Measurements from ENCODE around the gene OLFML2B.
A peak's percentile ranks its signal among the peaks of the same experiment; 100 is the strongest.
"Not testable (repeated sequence)": the region's sequence is repeated elsewhere in the genome, so short reads cannot be mapped to it uniquely, and the experiment has no call there.

The OLFML2B gene

DNA sequence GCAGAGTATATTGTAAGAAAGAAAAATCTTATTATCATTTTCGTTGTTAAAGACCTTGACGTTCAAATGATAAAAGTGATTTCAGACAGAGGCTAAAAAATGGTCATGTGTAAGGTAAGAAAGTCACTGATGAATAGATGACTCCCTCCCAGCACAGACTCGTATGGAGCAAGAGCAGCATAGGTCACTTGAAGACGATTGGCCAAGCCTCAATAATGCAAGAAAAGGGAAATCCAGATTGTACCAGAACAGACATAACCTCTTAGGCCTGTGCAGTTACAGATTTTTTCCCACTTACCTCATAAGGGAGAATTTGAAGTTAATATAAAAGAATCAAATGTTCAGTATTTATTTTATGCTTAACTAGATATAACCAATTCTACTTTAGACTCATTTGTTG, 16.3 kb upstream of the OLFML2B start:
- no peak overlapping the region for H3K4me3 ChIP-seq (ENCODE audit: low read length)
- DNase-seq (ENCODE audit: low read depth, low spot score), result no peak

DNA sequence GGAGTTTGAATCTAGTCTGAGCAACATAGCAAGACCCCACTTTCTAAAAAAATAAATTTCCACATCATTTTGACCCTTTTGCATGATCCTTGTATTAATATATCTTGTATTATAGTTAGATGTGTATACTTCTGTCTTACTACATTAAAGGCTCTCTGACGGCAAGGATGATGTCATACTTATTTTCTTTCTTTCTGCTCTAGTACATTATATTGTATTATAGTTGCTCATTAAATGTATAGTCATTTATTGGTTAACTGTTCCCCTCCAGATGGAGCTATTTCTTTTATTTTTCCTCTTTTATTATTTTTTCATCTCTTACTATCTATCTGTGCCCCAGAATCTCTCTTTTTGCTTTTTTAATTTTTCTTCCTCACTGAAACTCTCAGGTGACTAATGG, 15.0 kb upstream of the OLFML2B start:
- no peak for DNase-seq (ENCODE audit: low read depth, low spot score)
- H3K4me3 ChIP-seq (ENCODE audit: low read length), result no peak overlapping the region

DNA sequence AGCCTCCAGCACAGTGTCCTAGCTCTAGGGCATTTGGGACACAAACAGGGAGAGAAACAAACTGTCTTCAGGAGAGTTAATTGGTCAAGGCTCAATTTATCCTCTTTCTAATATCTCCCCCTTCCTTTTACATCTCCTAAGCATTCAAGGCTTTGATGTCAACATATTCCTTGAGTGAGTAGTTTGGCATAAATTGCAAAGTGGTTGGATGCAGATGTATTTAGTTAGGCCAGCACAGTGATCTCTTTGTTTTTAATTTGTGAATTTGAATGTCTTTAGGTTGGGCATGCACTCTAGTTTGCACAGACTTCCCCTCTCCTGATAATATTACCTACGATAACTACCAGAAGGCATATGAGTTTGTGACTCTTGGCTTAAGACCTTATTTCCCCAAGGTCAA, 12.5 kb upstream of the OLFML2B start:
- no peak for DNase-seq (ENCODE audit: low read depth, low spot score)
- no peak overlapping the region for H3K4me3 ChIP-seq (ENCODE audit: low read length)

DNA sequence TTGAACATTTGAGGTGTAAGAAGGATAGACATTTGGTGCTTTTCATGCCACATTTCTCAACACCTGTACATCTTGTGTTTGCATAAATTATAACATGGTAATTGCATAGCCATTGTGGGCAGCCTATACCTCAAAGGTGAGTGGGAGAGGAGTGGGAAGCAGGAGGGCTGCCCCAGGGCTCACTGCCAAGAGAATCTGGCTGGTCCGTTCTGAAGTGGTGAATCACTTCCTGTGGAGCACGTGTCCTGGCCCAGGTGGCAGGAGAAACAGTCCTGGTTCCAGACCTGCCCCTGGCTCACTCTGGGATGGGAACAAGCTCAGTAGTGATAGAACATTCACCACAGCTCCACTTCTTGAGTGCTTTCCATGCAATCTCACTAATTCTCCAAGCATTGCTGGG, 11.6 kb upstream of the OLFML2B start:
- peak; percentile 44 for DNase-seq (ENCODE audit: low read depth, low spot score)
- H3K4me3 ChIP-seq (ENCODE audit: low read length), result no peak overlapping the region

DNA sequence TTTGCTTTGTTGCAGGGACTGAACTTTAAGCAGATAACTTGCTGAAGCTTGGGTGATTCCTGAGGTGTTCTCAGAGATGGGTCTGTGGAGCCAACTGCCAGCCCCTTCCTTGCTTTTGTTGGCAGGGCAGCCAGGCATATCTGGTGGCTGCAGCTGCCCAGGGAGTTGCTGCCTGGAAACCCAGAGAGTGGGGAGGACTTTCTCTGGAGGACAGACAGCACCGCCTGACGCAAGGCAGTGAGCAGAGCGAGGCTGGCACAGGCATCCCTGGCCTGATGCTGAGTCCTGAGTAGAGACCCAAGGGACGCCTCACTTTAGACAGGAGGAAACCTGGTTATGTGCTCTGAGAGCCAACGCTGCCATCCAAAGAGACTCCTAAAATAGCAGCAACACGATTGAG, 9.8 kb upstream of the OLFML2B start:
- no peak overlapping the region for H3K4me3 ChIP-seq (ENCODE audit: low read length)
- DNase-seq (ENCODE audit: low read depth, low spot score), result no peak

DNA sequence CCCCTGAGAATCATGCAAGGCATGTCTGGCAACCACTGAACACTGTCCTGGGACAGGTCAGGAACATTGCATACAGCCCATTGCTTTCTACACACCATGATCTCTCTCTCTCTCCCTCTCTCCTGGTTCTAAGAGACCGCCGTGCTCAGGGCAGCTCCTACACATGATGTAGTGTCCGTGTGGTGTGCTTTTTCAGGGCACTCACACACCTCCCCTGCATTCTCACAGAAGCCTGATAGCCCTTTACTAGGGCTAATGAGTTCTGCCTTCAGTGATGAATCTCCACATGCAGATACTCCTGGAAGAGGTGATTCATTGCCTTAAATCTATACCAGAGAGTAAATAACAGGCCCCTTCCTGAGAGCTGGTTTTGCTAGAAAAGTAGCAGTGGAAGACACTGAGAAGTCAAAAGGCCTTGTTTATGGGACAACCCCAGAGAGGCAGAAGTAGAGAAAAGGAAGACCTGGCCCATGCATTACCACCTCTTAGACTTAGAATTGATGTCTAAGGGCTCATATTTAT, 7.2 kb upstream of the OLFML2B start:
- DNase-seq (ENCODE audit: low read depth, low spot score), result no peak
- no peak overlapping the region for H3K4me3 ChIP-seq (ENCODE audit: low read length)

DNA sequence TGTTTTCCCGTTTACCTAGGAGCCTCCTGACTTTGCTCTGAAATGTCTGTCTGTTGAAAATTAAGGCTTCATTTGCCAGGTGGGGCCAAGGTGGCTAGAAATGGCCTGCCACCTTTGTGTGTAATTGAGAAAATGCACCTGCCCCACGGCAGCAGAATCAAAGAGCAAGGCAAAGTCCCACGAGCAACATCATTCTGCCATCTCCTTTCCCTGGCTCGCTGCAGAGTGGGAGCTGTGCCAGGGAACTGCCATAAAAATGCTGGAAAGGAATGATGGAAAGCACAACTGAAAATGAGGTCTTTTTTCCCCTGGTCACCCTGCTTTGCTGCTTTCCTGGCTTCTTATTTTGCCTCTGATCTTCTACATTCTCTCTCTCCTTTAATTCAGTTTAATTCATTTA, 5.5 kb upstream of the OLFML2B start:
- no peak for DNase-seq (ENCODE audit: low read depth, low spot score)
- no peak overlapping the region for H3K4me3 ChIP-seq (ENCODE audit: low read length)

DNA sequence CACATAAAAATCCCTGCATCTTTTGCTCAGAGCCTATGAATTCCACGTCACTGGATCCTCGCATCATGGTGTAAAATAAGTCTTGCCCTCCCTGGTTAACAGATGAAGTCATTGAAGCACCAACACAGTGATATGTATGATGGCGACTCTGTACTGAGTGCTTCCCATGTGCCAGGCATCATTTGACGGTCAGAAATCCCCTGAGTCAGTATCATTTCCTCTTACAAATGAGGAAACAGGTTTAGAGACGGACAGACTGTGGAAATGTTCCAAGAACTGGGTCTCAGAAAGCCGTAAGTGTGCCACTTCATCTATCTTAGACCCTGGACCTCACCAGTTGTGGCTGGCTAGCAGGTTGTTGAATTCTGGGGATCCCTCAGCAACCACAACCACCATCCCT, 5.1 kb upstream of the OLFML2B start:
- no peak overlapping the region for H3K4me3 ChIP-seq (ENCODE audit: low read length)
- DNase-seq (ENCODE audit: low read depth, low spot score), result no peak

DNA sequence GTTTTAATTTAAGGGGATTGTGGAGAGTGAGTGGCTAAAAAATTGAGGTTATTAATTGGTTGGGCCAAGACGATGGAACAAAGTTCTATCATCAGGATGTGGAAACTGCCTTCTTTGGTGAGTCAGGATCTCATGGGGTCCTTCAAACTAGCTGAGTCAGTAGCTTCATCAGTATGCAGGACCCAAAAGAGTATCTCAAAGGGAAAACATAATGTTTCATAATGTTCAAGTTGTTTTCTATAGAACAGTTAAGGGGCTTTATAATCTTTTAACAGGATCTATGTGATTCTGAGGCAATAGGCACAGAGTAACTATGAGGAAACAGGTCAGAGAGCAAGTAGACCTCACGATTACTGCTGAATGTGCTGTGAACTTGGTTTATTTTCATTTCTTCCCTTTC, 3.2 kb upstream of the OLFML2B start:
- no peak overlapping the region for H3K4me3 ChIP-seq (ENCODE audit: low read length)
- no peak for DNase-seq (ENCODE audit: low read depth, low spot score)

DNA sequence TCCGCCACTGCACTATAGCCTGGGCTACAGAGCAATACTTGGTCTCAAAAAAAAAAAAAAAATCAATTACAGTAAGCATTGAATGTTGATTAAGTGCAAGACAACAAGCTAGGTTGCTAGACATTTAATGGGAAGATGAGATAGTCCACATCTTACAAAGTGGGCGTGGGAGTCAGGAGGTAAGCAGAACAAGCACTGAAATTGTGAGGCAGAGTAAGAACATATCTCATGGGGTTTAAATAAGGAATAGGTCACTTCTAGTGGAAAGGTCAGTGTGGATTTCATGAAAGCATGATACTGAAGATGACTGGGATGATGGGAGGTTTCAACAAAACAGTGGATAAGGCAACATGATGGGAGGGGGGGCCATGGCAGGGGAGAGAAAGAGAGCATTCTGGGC, 1.9 kb upstream of the OLFML2B start:
- no peak for DNase-seq (ENCODE audit: low read depth, low spot score)
- H3K4me3 ChIP-seq (ENCODE audit: low read length), result no peak overlapping the region

DNA sequence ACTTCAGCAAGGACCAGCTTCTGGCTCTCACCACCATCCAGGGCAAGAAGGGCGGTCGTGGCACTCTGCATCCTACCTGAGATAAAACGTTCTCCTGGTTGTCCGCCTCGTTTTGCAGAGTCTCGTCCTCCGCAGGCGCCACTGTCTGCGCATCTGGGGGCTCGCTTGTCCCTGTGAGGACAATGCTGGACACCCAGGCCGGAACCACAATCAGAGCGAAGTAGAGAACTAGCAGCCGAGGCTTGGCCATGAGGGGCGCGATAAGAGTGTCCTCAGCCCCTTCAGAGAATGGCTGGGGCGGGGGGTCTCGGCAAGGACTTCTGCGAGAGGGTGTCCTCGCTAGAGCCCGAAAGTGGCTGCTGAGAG, 505 bp downstream of the OLFML2B start:
- H3K4me3 ChIP-seq (ENCODE audit: low read length), result peak overlapping the region; percentile 78
- no peak for DNase-seq (ENCODE audit: low read depth, low spot score)

DNA sequence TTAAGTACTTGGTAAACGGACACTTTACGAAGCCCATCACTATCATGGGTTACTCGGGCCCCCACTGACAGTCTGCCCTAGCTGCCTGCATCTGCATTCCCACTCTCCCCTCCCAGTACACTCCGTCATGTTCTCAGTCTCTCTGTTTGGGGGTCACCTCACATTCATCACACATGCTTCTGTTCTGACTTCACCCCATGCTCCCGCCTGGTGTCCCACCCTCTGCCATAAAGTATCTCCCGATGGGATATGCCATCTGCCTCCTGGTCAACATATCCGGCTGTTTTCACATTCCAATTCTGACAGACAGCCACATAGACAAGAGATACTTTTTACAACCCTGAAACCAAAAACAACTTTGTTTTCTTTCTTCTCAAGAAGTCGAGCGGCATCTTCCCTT, 1.0 kb downstream of the OLFML2B start:
- H3K4me3 ChIP-seq (ENCODE audit: low read length), result no peak overlapping the region
- no peak for DNase-seq (ENCODE audit: low read depth, low spot score)

DNA sequence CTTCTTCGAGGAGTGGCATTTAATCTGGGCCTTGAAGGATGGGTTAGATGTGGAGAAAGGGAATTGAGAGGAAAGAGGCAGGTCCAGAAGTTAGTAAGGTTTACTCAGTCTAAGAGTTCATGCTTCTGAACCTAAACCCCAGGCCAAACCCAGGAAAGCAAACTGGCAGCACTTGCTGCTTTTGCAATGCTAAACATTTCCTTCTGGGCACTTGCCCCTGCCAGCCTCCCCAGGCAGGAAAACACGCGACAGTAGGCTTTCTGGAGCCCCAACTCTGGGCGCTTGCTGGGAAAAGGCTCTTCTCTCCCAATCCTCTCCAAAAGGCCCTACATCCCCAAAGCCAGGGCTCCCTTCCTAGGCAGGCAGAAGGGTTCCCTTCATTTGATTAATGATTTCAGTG, 2.5 kb downstream of the OLFML2B start:
- H3K4me3 ChIP-seq (ENCODE audit: low read length), result no peak overlapping the region
- no peak for DNase-seq (ENCODE audit: low read depth, low spot score)

DNA sequence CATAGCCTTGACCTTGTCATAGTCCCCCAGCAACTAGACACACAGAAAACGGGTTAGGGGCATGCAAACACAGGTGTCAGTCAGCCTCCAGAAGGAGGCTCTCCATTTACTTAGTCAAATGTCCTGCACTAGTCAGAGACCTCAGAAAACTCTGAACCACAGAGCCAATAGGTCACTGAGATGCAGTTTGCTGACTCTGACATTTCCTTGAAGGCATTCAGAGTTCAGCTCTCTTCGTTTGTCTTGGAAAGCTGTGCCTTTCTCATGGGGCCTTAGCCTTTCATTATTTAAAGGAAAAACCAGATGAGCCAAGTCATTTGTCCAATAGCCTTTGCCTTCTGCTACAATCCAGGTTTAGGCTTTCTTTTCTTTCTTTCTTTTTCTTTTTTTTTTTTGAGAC, 3.5 kb downstream of the OLFML2B start:
- no peak for DNase-seq (ENCODE audit: low read depth, low spot score)
- no peak overlapping the region for H3K4me3 ChIP-seq (ENCODE audit: low read length)

DNA sequence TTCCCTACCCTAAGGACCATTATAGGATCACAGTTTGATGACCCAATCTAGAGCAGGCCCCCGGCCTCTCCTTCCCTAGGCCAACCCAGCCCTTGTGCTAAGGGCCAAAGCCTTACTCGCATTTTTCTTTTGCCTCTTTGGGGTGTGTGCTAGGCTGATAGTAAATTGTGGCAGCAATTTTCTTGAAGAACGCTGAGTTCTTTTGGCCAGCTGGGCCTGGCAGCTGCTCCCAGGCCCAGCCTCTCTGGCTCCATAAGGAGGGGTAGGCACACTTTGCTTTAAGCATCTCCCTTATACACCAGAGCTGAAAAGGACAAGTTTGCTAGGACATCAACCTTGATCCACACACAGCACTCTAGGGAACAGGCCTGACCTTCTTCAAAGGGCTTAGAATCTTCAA, 4.2 kb downstream of the OLFML2B start:
- DNase-seq (ENCODE audit: low read depth, low spot score), result no peak
- H3K4me3 ChIP-seq (ENCODE audit: low read length), result no peak overlapping the region

DNA sequence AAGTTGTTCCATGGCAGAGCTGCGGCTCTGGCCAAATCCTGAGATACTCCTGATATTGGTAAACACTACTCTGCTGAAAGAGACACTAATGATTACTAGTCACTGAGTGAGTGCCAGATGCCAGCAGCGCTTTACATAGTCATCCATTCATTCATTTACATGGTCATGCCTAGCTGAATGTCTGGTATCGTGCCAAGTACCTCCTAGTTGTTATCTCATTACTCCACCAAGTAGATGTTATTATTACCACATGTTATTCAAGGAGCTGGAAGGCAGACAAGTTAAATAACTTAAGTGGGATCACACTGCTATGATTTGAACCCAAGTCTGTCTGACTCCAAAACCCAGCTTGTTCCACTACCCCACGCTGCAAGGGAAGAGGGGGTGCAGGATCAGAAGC, 4.7 kb downstream of the OLFML2B start:
- no peak overlapping the region for H3K4me3 ChIP-seq (ENCODE audit: low read length)
- DNase-seq (ENCODE audit: low read depth, low spot score), result no peak

DNA sequence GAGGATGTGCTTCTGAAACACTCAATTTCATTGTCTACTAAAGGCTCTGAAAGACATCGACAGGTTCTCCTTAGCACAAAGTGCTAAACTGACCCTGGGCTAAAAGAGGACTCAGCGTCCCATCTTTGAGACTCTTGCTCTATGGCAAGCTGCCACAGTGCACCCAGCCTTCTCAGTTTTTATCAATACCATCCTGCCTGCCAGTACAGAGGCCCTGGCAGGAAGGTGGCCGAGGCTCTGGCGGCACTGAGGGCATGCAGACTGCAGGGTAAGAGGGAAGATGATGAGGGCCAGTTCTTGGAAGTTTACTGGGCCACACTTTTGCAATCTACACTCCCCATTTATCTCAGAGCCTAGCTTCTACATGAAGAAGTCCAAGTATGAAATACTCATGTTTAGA, 5.3 kb downstream of the OLFML2B start:
- H3K4me3 ChIP-seq (ENCODE audit: low read length), result no peak overlapping the region
- no peak for DNase-seq (ENCODE audit: low read depth, low spot score)

DNA sequence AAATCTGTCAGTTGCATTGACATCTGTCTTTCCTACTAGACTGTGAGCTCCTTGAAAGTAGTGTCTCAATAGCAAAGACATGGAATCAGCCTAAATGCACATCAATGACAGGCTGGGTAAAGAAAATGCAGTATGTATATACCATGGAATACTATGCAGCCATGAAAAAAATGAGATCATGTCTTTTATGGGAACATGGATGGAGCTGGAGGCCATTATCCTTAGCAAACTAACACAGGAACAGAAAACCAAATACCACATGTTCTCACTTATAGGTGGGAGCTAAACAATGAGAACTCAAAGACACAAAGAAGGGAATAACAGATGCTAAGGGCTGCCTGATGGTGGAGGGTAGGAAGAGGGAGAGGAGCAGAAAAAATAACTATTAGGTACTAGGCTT, 5.9 kb downstream of the OLFML2B start:
- not testable (repeated sequence) for DNase-seq (ENCODE audit: low read depth, low spot score); H3K4me3 ChIP-seq (ENCODE audit: low read length)

DNA sequence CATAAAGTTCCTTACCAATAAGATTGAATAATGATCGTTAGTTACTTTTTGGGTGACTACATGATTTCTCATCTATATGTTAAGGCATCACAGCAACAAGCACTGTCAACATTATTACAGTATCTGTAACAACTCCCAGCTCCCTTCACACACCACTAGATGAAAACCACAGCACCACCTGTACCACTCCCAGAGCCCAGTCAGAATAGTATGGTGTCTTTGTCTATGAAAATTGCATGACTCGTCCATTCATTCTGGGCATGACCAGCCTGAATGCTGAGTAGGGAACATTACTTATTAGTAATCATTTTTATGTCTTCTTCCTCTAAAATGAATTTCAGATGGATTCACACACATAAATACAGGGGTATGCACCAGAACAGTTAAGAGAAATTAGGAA, 7.0 kb downstream of the OLFML2B start:
- no peak for DNase-seq (ENCODE audit: low read depth, low spot score)
- H3K4me3 ChIP-seq (ENCODE audit: low read length), result no peak overlapping the region

DNA sequence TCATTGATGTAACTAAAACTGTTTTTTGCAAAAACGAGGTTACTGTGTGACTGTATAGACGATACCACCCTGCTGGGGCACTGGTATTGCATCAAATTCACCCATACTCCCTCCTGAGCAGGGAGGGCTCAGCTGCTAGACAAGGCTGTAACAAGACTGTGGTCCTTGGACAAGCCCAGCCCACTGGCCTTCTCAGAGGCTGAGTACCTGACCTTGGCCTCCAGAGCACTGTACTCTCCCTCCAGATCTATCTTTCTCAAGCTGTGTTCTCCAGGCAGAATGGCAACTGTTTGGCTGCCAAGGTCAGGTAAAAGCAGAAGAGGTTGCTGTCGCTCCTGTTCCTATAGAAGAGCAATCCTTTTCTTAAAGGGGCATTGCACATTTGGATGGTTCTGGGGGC, 8.5 kb downstream of the OLFML2B start:
- no peak for DNase-seq (ENCODE audit: low read depth, low spot score)
- H3K4me3 ChIP-seq (ENCODE audit: low read length), result no peak overlapping the region

DNA sequence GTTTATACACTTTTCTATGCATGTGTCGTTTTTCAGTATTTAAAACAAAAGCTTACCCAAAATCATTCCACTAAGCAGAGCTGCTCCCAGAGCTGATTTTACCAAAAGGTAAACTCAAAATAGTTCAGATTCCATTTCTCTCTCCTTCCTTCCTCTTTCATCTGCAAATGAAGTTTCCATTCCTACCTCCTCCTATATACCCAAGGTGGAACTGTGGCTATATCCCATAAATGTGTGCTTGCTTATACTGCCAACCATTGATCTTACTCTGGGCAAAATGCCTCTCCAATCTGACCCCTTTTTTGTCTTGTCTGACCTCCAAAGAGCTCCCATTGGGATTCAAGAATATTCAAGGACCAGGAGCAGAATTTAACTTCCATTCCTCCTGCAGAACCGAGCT, 9.5 kb downstream of the OLFML2B start:
- no peak overlapping the region for H3K4me3 ChIP-seq (ENCODE audit: low read length)
- no peak for DNase-seq (ENCODE audit: low read depth, low spot score)

DNA sequence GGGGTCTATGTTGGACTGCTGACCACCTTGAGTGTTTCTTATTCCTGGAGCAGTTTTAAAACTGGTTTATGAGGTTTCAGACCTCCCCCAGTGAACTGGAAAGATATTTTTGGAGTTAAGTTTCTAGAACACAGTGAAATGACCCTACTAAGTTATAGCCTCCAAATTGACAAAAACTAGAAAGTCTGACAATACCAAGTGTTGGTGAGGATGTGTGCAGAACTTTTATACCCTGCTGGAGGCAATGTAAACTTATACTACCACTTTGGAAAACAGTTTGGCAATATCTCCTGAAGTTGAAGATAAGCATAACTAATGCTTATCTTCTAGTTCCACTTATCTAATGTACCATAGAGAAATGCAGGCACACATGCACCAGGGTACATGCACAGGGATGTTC, 10.4 kb downstream of the OLFML2B start:
- H3K4me3 ChIP-seq (ENCODE audit: low read length), result no peak overlapping the region
- no peak for DNase-seq (ENCODE audit: low read depth, low spot score)
